Measurements from ENCODE around the gene PLEKHA7.

- TF ChIP-seq ARNTL (CRISPR knock-in tag; IDR thresholded peaks at IDR 0.05; ENCODE audit: borderline replicate concordance, low read depth) (no peak), PATZ1 (CRISPR knock-in tag; IDR thresholded peaks at IDR 0.05; ENCODE audit: borderline replicate concordance) (no peak), ZFP3 (CRISPR knock-in tag; IDR thresholded peaks at IDR 0.05) (no peak), BACH2 (CRISPR knock-in tag; IDR thresholded peaks at IDR 0.05; ENCODE audit: borderline replicate concordance) (no peak), ISL1 (CRISPR knock-in tag; IDR thresholded peaks at IDR 0.05) (no peak), SNAI2 (CRISPR knock-in tag; IDR thresholded peaks at IDR 0.05) (no peak)
Observed at GRCh38 chr11:16956538-16957153, 57.6 kb downstream of the PLEKHA7 start.

All from SK-N-SH treated with all-trans-retinoic acid at 6 μM for 48 hours (cell line).